GM13977 (cell line): Measurements from ENCODE around the gene SLC25A6.
"Not testable (repeated sequence)": the region's sequence is repeated elsewhere in the genome, so short reads cannot be mapped to it uniquely, and the experiment has no call there.

Experiments
- DNase-seq: peaks from one replicate; pipeline ENCODE4 v3.0.0; 2012; ENCODE audit warnings: low spot score
- in situ Hi-C: fragments of 300-500 bp; cut with MboI; formaldehyde crosslinking; loops from one replicate; pipeline ENCODE4 v1.12.0; 2022; ENCODE audit warnings: low sequenced_read_pairs, low pct_unique_long_range_greater_than_20kb, mixed read lengths, inconsistent platforms; ENCODE audit not compliant: unreplicated experiment
- TF ChIP-seq, protein P1 (sequence below): IDR thresholded peaks from 2 replicates; pipeline ENCODE4 v1.5.1; 2012; ENCODE audit warnings: mild to moderate bottlenecking, control low read depth; ENCODE audit not compliant: insufficient read depth; ENCODE audit errors: extremely low read depth, missing control alignments

Gene SLC25A6

DNA sequence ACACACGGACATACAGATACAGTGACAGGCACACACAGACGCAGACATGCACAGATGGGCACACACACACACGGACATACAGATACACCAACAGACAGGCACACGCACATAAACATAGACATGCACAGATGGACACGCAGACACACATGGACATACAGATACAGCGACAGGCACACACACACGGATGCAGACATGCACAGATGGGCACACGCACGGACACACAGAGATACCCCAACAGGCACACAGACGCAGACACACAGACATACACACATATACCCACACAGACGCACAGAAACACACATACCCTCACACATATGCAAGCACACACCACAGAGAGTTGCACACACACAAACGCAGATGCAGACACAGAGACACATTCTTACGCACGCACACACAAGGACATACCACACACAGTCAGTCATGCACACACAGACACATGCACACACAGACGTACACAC, 24.4 kb upstream of the SLC25A6 start:
- TF ChIP-seq, protein P1, sequence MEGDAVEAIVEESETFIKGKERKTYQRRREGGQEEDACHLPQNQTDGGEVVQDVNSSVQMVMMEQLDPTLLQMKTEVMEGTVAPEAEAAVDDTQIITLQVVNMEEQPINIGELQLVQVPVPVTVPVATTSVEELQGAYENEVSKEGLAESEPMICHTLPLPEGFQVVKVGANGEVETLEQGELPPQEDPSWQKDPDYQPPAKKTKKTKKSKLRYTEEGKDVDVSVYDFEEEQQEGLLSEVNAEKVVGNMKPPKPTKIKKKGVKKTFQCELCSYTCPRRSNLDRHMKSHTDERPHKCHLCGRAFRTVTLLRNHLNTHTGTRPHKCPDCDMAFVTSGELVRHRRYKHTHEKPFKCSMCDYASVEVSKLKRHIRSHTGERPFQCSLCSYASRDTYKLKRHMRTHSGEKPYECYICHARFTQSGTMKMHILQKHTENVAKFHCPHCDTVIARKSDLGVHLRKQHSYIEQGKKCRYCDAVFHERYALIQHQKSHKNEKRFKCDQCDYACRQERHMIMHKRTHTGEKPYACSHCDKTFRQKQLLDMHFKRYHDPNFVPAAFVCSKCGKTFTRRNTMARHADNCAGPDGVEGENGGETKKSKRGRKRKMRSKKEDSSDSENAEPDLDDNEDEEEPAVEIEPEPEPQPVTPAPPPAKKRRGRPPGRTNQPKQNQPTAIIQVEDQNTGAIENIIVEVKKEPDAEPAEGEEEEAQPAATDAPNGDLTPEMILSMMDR, result no peak
- DNase-seq, result no peak
- in situ Hi-C loops, result no loop called here

DNA sequence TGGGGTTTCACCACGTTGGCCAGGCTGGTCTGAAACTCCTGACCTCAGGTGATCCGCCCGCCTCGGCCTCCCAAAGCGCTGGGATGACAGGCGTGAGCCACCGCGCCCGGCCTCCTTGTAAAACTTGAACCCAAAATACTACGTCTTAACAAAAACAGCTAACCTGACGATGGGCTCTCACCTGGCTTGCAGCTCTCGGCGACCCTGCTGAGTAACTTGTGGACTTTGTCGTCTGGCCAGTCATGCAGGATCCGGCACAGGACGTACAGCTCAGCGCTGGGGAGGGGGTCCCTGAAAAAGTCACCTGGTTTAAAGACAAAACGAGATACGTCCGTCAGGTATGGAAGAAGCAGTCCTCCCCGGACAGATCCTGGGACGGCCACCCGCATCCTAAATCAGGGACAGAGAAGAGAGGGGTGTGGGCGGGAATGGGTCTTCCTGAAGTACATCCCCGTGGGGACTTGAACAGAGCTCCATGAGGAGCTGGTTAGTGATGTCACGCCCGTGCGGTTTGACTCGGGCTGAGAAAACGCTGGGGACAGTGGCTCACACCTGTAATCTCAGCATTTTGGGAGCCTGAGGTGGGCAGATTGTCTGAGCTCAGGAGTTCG, 20.7 kb upstream of the SLC25A6 start:
- TF ChIP-seq, protein P1, result no peak
- no peak for DNase-seq
- in situ Hi-C loops, result no loop called here

DNA sequence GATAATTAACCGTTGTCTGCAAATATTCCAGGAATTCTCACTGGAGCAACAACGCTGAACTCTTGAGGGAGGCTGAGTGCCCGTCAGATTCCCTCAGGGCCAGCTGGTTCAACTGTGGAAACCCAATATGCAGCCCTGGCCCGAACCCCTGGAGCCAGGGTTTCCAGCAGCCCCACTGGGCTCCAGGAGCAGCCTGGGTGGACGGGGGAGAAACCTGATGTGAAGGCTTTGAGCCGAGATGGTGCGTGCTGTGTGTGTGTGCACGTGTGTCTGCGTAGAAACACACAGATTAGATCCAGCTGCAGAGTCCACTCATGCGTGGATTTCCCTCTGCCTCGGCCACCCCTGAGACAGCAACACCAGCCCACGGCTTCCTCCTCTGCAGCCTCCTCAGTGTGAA, 19.4 kb upstream of the SLC25A6 start:
- DNase-seq, result no peak
- in situ Hi-C loops, result no loop called here
- TF ChIP-seq, protein P1, result no peak

DNA sequence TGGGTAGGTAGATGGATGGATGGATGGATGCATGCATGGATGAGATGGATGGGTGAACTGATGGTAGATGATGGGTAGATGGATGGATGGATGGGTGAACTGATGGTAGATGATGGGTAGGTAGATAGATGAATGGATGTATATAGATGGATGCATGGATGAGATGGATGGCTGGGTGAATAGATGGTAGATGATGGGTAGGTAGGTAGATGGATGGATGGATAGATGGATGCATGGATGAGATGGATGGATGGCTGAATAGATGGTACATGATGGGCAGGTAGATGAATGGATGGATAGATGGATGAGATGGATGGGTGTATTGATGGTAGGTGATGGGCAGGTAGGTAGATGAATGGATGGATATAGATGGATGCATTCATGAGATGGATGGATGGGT, 15.1 kb upstream of the SLC25A6 start:
- DNase-seq, result no peak
- TF ChIP-seq, protein P1, result no peak

DNA sequence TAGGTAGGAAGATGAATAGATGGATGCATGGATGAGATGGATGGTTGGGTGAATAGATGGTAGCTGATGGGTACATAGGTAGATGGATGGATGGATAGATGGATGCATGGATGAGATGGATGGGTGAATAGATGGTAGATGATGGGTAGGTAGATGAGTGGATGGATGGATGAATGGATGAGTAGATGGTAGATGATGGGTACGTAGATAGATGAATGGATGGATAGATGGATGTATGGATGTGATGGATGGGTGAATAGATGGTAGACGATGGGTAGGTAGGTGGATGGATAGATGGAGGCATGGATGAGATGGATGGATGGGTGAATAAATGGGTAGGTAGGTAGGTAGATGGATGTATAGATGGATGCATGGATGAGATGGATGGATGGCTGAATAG, 13.9 kb upstream of the SLC25A6 start:
- in situ Hi-C loops, DNase-seq: not testable (repeated sequence)

More for the DNA sequence above, 15.1 kb upstream of the SLC25A6 start:
- in situ Hi-C loops, result no loop called here

DNA sequence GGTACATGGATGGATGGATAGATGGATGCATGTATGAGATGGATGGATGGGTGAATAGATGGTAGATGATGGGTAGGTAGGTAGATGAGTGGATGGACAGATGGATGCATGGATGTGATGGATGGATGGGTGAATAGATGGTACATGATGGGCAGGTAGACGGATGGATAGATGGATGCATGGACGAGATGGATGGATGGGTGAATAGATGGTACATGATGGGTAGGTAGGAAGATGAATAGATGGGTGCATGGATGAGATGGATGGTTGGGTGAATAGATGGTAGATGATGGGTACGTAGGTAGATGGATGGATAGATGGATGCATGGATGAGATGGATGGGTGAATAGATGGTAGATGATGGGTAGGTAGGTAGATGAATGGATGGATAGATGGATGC, 12.0 kb upstream of the SLC25A6 start:
- in situ Hi-C loops, DNase-seq: not testable (repeated sequence)

DNA sequence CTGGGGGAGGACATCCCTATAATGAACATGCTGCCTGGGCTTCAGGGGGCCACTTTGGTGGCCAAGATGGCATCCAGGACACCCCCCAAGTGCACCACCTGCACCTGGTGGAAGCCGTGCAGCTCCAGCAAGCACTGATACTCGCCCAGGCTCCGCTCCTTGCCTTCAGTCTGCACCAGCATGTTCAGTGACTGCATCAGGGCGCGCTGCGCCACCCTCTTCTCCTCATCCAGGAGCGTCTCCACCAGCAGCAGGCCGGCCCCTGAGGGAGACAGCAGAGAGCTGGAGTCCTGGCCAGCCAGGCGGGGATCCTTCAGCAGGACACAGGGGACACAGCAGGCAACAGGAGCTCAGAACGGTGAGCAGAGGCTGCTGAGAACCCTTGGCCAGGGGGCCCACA, 11.3 kb upstream of the SLC25A6 start:
- DNase-seq, result no peak
- TF ChIP-seq, protein P1, result no peak
- in situ Hi-C loops, result no loop called here
